GM21528 (cell line): ENCODE data around the gene STK17A.

ENCODE experiments used
- ATAC-seq: cut with Tn5 transposase; IDR thresholded peaks from one replicate; pipeline ENCODE4 v1.9.1; 2021; ENCODE audit warnings: mild to moderate bottlenecking, moderate library complexity; ENCODE audit not compliant: unreplicated experiment, low FRiP score

Gene STK17A

GRCh38 chr7:43582503-43583423 lies at the start of gene STK17A:
TSS of gene STK17A (plus strand) at chr7:43583108. CDS start at chr7:43583244, 136 bp downstream.
- ATAC-seq, result peak; percentile 64

- ATAC-seq, result no peak
Observed at GRCh38 chr7:43533801-43534479, 49.0 kb upstream of the STK17A start.

GRCh38 chr7:43535031-43535451 lies 47.9 kb upstream of the STK17A start:
- ATAC-seq, result no peak

- ATAC-seq, result no peak
Observed at GRCh38 chr7:43535810-43536585, 46.9 kb upstream of the STK17A start.

GRCh38 chr7:43536773-43537172 lies 46.1 kb upstream of the STK17A start:
- ATAC-seq, result no peak

GRCh38 chr7:43537765-43538403 lies 45.0 kb upstream of the STK17A start:
- ATAC-seq, result no peak

- no peak for ATAC-seq
Observed at GRCh38 chr7:43538404-43538771, 44.5 kb upstream of the STK17A start.

GRCh38 chr7:43540471-43540870 lies 42.4 kb upstream of the STK17A start:
- no peak for ATAC-seq

- no peak for ATAC-seq
Observed at GRCh38 chr7:43542716-43543115, 40.2 kb upstream of the STK17A start.

GRCh38 chr7:43546231-43546630 lies 36.7 kb upstream of the STK17A start:
- no peak for ATAC-seq

GRCh38 chr7:43550427-43550826 lies 32.5 kb upstream of the STK17A start:
- no peak for ATAC-seq

GRCh38 chr7:43552122-43552521 lies 30.8 kb upstream of the STK17A start:
- no peak for ATAC-seq

GRCh38 chr7:43553999-43554398 lies 28.9 kb upstream of the STK17A start:
- ATAC-seq, result no peak

- no peak for ATAC-seq
Observed at GRCh38 chr7:43554423-43554822, 28.5 kb upstream of the STK17A start.

GRCh38 chr7:43557831-43558495 lies 24.9 kb upstream of the STK17A start:
- ATAC-seq, result no peak

- no peak for ATAC-seq
Observed at GRCh38 chr7:43559171-43559945, 23.6 kb upstream of the STK17A start.

- no peak for ATAC-seq
Observed at GRCh38 chr7:43559946-43560335, 23.0 kb upstream of the STK17A start.

- no peak for ATAC-seq
Observed at GRCh38 chr7:43560742-43561330, 22.1 kb upstream of the STK17A start.

GRCh38 chr7:43562383-43562782 lies 20.5 kb upstream of the STK17A start:
- no peak for ATAC-seq
